NCI-H446 (cell line): ENCODE data around the gene CACHD1.
A peak's percentile ranks its signal among the peaks of the same experiment; 100 is the strongest.

Experiments used
- DNase-seq, 2 experiments: peaks; one replicate each; lab custom pipeline; 2025; lab: John Stamatoyannopoulos, UW

The CACHD1 gene

DNA sequence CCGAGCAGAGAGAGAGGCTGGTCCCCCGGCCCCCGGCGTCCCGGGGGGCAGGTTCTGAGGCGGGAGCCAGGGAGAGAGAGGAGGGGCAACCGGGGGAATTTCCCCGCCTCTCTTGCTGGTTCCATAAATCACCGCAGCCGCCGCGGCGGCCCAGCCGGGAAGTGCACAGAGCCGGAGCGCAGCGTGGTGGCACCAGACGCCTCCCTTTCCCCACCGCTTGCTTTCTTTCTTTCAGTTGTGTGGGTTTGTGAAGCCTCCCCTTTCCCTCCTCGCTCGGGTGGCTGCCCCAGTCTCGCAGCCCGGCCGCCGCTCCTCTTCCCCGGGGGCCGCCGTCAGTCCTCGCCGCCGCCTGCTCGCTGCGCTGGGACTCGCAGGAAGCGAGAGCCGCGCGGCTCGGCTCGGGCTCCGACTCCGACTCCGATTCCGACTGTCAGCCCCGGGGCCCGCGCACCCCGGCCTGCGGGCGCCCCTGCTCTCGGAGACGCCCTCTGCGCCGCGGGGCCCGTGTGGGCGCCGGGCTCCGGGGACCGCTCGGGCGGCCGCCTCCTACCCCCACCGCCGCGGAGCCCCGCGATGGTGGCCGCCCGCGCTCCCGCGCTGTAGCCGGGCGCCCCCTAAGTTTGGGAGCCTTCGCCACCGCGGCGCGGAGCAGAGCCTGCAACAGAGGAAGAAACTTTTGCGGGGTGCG, at the start of gene CACHD1:
TSS of gene CACHD1 (plus strand) at position 153 of the 688 bp plus-strand sequence. CDS start 616 bp downstream, outside the sequence.
- peak in 1 of 2 experiments; percentile 70 for DNase-seq

GRCh38 chr1:64421377-64421776, 48.6 kb upstream of the CACHD1 start:
- DNase-seq: no peak

DNA sequence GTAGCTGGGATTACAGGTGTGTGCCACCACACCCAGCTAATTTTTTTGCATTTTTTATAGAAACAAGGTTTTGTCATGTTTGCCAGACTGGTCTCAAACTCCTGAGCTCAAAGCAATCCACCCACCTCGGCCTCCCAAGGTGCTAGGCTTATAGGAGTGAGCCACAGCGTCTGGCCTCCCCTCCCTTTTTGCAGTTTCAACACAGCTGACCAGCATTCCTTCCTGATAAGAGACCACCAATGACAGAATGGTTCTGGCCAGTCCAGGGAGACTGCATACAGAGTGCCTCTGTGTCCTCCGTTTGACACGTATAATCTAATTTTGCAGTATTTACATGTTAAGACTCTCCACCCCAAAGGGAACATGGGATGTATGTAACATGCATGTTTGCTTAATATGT, 46.4 kb upstream of the CACHD1 start:
- no peak for DNase-seq

DNA sequence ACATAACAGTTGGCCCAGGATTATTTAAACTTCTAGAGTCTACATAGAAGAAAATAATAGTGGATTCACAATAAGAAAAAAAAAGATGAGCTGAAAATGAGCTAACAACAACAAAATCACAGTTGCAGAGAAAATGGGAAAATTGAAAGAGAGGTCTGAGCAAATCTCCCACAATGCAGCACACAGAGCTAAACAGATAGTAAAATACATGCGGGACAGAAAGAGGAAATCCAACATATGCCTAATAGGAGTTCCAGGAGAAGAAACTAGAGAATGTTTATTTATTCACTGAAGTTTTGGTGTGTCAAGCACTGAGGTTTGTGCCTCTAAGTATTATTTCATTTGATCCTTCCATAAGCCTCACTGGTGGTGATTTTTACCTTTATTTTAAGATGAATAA, 45.5 kb upstream of the CACHD1 start:
- no peak for DNase-seq

GRCh38 chr1:64425521-64425920, 44.4 kb upstream of the CACHD1 start:
- DNase-seq: no peak

DNA sequence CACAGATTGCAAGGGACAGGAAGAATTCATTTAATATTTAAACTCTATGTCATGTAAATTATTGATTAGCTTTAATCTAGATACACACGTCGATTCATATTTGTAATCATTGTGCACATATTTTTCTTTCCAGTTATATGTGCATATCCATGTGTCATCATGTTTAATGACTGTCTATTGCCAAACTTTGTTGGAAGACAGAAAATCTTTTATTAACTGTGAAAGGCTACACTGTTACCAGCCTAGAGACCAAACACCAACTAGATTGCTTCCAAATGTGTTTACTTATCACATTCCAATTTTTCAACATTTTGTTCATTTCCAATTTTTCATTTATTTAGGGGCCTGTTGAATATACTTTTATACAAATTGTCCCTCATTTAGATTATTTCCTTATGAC, 43.2 kb upstream of the CACHD1 start:
- no peak for DNase-seq

GRCh38 chr1:64427879-64428278, 42.0 kb upstream of the CACHD1 start:
- DNase-seq: no peak

GRCh38 chr1:64433308-64433707, 36.6 kb upstream of the CACHD1 start:
- no peak for DNase-seq

GRCh38 chr1:64433747-64434146, 36.2 kb upstream of the CACHD1 start:
- no peak for DNase-seq

DNA sequence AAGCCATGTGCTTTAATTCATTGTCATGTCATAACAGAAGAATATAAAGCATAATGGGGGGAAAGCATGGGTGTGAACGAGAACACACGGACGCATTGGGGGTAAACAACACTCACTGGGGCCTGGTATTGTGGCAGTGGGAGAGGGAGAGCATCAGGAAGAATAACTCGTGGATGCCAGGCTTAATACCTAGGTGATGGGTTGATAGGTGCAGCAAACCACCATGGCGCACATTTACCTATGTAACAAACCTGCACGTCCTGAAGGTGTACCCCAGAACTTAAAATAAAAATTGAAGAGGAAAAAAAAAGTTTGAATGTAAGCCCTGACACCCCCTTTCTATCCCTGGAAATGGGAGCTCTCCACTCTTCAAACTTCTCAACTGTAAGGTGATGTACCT, 34.9 kb upstream of the CACHD1 start:
- DNase-seq: no peak

GRCh38 chr1:64437453-64437852, 32.5 kb upstream of the CACHD1 start:
- DNase-seq: no peak

DNA sequence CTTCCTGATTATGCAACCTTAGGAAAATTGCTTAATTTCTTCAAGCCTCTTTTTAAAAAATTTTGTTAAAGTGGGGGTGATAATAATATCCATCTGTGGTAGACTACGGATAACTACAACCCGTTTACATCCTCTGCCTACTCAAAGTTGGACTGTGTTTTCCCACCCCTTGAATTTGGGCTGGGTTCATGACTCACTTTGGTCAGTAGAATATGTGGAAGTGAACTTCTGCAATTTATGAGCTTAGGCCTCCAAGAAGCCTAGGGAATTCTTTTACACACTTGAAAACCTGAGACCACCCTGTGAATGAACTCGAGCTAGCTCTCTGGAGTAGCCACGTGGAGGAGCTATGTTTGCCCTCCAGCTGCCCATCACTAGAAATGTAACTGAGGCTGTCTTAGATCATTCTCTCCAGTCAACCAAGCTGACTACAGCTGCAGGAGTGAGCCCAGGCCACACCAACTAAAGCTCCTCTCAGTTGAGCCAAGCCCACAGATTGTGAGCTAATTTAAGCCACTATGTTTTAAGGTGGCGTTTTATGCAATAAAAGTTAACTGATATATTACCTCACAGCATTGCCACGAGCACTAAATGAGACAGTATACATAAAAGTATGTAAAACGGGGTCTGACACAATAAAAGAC, 29.6 kb upstream of the CACHD1 start:
- DNase-seq: no peak

GRCh38 chr1:64451440-64451839, 18.5 kb upstream of the CACHD1 start:
- no peak for DNase-seq

DNA sequence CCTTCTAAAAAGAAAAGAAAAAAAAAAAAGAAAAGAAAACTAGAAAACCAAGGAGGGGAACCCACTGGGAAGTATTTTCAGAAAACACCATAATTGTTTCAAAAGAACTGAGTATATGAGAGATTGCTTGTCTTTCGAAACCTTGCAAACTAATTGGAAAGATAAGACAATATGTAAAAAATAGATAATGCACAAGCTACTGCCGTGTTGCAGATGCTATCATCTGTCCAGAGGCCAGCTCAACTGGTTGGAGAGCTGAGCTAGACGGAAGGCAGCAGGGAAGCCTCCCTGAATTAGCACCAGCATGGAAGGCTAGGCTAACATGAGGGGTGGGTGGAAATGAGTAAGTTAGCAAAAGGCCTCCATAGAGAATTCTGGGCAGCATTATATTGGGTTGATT, 16.2 kb upstream of the CACHD1 start:
- DNase-seq: no peak

GRCh38 chr1:64458915-64459314, 11.0 kb upstream of the CACHD1 start:
- DNase-seq: no peak

DNA sequence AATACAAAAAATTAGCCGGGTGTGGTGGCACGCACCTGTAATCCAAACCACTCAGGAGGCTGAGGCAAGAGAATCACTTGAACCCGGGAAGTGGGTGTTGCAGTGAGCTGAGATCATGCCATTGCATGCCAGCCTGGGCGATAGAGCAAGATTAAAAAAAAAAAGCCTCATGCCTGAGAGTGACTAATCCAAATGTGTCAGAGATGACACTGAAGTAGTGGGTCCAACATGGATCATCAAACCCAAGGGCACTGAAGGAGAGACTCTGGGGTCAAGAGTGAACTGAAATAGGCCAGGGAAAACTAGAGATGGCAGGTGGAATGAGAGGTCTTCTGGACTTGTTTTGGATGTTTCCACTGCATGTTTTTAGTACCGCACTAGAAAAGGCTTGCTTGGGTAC, 10.2 kb upstream of the CACHD1 start:
- DNase-seq: no peak

DNA sequence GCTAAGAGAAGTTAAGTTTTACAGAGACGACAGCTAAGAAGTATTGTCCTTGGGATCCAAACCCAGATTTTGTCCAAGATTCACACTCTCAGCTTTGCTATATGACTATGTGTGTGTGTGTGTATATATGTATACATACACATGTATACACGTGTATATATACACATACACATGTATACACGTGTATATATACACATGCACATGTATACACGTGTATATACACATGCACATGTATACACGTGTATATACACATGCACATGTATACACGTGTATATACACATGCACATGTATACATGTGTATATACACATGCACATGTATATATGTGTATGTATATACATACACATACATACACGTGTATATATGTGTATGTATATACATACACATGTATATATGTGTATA, 3.9 kb upstream of the CACHD1 start:
- no peak for DNase-seq

- no peak for DNase-seq
Observed at GRCh38 chr1:64469116-64469976, 583 bp upstream of the CACHD1 start.

GRCh38 chr1:64470665-64471217, 812 bp downstream of the CACHD1 start:
- DNase-seq: no peak

DNA sequence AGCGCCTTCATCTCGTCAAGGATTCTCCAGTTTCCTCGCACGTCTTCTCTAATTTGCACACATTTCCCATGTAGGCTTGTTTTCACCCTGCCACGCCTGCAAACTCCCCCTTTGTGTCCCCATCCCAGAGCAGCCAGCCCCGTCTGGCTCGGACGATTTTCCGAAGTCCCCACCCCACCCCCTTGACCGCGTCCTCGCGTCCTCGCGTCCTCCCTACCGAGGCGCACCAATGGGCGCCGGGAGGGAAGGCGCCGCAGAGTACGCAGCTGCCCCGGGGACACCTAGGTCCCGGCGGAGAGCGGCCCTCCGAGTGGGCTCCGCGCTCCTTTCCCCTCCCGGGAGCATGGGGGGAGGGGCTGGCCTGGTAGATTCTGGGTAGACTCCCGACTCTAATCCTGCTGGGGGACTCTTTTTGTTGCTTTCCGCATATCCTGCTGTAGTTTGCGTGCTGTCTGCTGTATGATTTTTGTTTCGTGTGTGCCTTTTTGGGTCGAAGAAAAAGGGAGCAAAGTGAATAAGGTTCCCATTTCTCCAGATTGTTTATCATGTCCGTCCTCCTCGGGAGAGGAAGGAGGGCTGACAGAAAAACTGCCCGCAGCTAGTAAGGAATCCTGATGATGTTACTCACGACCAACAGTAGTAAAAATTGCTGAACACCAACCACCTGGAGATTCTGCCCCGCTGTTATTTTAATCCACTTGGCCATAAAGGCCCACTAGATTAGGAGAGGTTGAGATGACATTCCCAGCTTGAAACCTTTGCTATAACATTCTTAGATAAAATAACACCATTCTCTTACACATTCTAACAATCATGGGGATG, 1.5 kb downstream of the CACHD1 start:
- no peak for DNase-seq

GRCh38 chr1:64472040-64472376, 2.1 kb downstream of the CACHD1 start:
- DNase-seq: no peak

GRCh38 chr1:64472805-64473204, 2.9 kb downstream of the CACHD1 start:
- no peak for DNase-seq
